Mucosa of descending colon (tissue), 3 donors: ENCODE measurements around the gene AKAP13. TPM values are rescaled to one million over a fixed set of nuclear protein-coding genes. Genes with fewer than 3 reads are reported as not detected.

Experiments
- ATAC-seq: fragments of 200-7000 bp; cut with Tn5 transposase; one replicate; pipeline ENCODE4 v1.9.1; 2020; ENCODE audit warnings: mild to moderate bottlenecking, moderate library complexity
- DNase-seq, 3 donors: peaks; one replicate each; pipeline ENCODE4 v3.0.0-alpha.2; 2020
- H3K36me3 ChIP-seq: fragments of 200-600 bp; one replicate; pipeline ENCODE4 v1.8.0; 2021; ENCODE audit warnings: low read depth, mild to moderate bottlenecking
- H3K4me1 ChIP-seq: fragments of 200-600 bp; one replicate; pipeline ENCODE4 v1.8.0; 2021; ENCODE audit warnings: low read depth, mild to moderate bottlenecking
- H3K4me3 ChIP-seq: fragments of 200-600 bp; one replicate; pipeline ENCODE4 v1.8.0; 2021; ENCODE audit warnings: mild to moderate bottlenecking
- H3K9me3 ChIP-seq: fragments of 200-600 bp; one replicate; pipeline ENCODE4 v1.8.0; 2021; ENCODE audit warnings: mild to moderate bottlenecking
- CTCF ChIP-seq: fragments of 200-600 bp; IDR thresholded peaks from one replicate; pipeline ENCODE4 v1.8.0; 2022; ENCODE audit warnings: antibody characterized with exemption, mild to moderate bottlenecking
- intact Hi-C, 2 donors: fragments of 100-400 bp; cut with DNase I in 1 of 2; cut with micrococcal nuclease in 1 of 2; formaldehyde crosslinking; loops; one replicate each; pipeline versions ENCODE4 v1.11.0 to v1.11.1; 2022; cut with DNase I, micrococcal nuclease
- total RNA-seq, 3 donors: library from RNA; stranded (reverse); fragmentation: NEBNext Ultra II Directional in 2 of 3; extraction: Animal tissue kit (Norgen Biotek cat#: 25700) in 2 of 3; gene quantifications; one replicate each; pipeline versions ENCODE4 v1.2.1 to v1.2.4, GENCODE V29; 2021 to 2023
- donor health status: DM: no; HTN: no; CAD: no; lungs with moderate emphysema.
- donor health status: DM: no; HTN: no; CAD: no.
- donor health status: DM: no; HTN: yes; CAD: no.

AKAP13 gene
- total RNA-seq, 3 donors from 2014 or later = 141 to 173 (median 150) TPM

- TF ChIP-seq CTCF = no peak
- H3K4me3 ChIP-seq = no peak overlapping the region
- intact Hi-C loops = no loop called here
- H3K4me1 ChIP-seq = no peaks in the 10 kb centered on the region
- DNase-seq (no peak), ATAC-seq (no peak)
- H3K9me3 ChIP-seq = no peaks in the 10 kb centered on the region
- H3K36me3 ChIP-seq = no peaks in the 10 kb centered on the region
Measured at GRCh38 chr15:85598718-85599398, 218.5 kb downstream of the AKAP13 start.

- no peak for TF ChIP-seq CTCF
- H3K36me3 ChIP-seq = no peaks in the 10 kb centered on the region
- ATAC-seq = no peak
Measured at GRCh38 chr15:85600001-85600400, 219.6 kb downstream of the AKAP13 start.

GRCh38 chr15:85603160-85603559 lies 222.8 kb downstream of the AKAP13 start:
- TF ChIP-seq CTCF = no peak
- ATAC-seq = no peak

More at GRCh38 chr15:85600001-85600400, 219.6 kb downstream of the AKAP13 start:
- no peak overlapping the region for H3K4me3 ChIP-seq
- DNase-seq = no peak
- no peaks in the 10 kb centered on the region for H3K4me1 ChIP-seq
- H3K9me3 ChIP-seq = no peaks in the 10 kb centered on the region
- intact Hi-C loops = no loop called here

GRCh38 chr15:85603703-85604102 lies 223.3 kb downstream of the AKAP13 start:
- Histone ChIP-seq H3K9me3 (no peaks in the 10 kb centered on the region), H3K36me3 (no peaks in the 10 kb centered on the region), H3K4me1 (peaks cover 6% of the 10 kb centered on the region), H3K4me3 (no peak overlapping the region)
- no peak for ATAC-seq
- DNase-seq = no peak
- TF ChIP-seq CTCF = no peak
- intact Hi-C loops = no loop called here

More at GRCh38 chr15:85603160-85603559, 222.8 kb downstream of the AKAP13 start:
- intact Hi-C loops = no loop called here
- no peaks in the 10 kb centered on the region for H3K36me3 ChIP-seq
- no peak overlapping the region for H3K4me3 ChIP-seq
- no peaks in the 10 kb centered on the region for H3K9me3 ChIP-seq
- peaks cover 6% of the 10 kb centered on the region for H3K4me1 ChIP-seq
- no peak for DNase-seq

- peaks cover 6% of the 10 kb centered on the region for H3K4me1 ChIP-seq
- DNase-seq (no peak), ATAC-seq (no peak)
- no peaks in the 10 kb centered on the region for H3K36me3 ChIP-seq
- intact Hi-C loops = no loop called here
- H3K9me3 ChIP-seq = no peaks in the 10 kb centered on the region
- no peak overlapping the region for H3K4me3 ChIP-seq
- no peak for TF ChIP-seq CTCF
Measured at GRCh38 chr15:85604194-85604593, 223.8 kb downstream of the AKAP13 start.
